ENCODE results near the gene GPX8.
A peak's percentile ranks its signal among the peaks of the same experiment; 100 is the strongest.

GPX8 gene

GRCh38 chr5:55173687-55174230 lies 13.8 kb downstream of the GPX8 start:
- peaks cover 69% of the 10 kb centered on the region for H3K27me3 Mint-ChIP-seq (ENCODE audit: low read depth)
- no peak overlapping the region for H3K27ac Mint-ChIP-seq
- H3K4me1 Mint-ChIP-seq: peaks cover 36% of the 10 kb centered on the region
- no peaks in the 10 kb centered on the region for H3K36me3 Mint-ChIP-seq (ENCODE audit: low read depth)
- H3K4me3 Mint-ChIP-seq: peak overlapping the region; percentile 81 to 83 (median 81)
- H3K9me3 Mint-ChIP-seq: no peaks in the 10 kb centered on the region
- TF ChIP-seq, protein P1, sequence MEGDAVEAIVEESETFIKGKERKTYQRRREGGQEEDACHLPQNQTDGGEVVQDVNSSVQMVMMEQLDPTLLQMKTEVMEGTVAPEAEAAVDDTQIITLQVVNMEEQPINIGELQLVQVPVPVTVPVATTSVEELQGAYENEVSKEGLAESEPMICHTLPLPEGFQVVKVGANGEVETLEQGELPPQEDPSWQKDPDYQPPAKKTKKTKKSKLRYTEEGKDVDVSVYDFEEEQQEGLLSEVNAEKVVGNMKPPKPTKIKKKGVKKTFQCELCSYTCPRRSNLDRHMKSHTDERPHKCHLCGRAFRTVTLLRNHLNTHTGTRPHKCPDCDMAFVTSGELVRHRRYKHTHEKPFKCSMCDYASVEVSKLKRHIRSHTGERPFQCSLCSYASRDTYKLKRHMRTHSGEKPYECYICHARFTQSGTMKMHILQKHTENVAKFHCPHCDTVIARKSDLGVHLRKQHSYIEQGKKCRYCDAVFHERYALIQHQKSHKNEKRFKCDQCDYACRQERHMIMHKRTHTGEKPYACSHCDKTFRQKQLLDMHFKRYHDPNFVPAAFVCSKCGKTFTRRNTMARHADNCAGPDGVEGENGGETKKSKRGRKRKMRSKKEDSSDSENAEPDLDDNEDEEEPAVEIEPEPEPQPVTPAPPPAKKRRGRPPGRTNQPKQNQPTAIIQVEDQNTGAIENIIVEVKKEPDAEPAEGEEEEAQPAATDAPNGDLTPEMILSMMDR (IDR thresholded peaks at IDR 0.05; ENCODE audit: unreplicated experiment in 3 of 3): no peak

DNA sequence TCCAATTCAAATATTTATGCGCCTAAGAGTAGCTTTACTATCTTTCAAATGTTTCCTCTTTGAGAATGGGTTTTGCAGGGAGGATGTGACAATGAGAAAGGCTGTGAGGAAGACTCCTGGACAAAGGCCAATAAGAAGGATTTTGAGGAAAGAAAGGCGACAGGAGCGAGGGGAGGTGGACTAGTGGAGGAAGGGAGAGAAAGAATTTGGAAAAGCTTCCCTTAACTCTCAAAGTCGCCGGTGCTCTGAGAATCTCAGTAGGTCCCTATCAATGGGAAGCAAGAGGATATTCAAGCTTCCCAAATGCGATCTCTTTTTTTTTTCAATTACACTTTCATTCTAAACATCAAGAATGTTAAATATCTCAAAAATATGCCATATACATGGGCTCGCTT lies 15.8 kb downstream of the GPX8 start:
- peak overlapping the region; percentile 53 to 69 (median 57) for H3K4me3 Mint-ChIP-seq
- peaks cover 36% of the 10 kb centered on the region for H3K4me1 Mint-ChIP-seq
- H3K27me3 Mint-ChIP-seq (ENCODE audit: low read depth): peaks cover 89% of the 10 kb centered on the region
- no peaks in the 10 kb centered on the region for H3K36me3 Mint-ChIP-seq (ENCODE audit: low read depth)
- H3K9me3 Mint-ChIP-seq: no peaks in the 10 kb centered on the region
- TF ChIP-seq, protein P1 (IDR thresholded peaks at IDR 0.05; ENCODE audit: unreplicated experiment in 3 of 3): no peak
- H3K27ac Mint-ChIP-seq: no peak overlapping the region

GRCh38 chr5:55176176-55176818 lies 16.3 kb downstream of the GPX8 start:
- Mint-ChIP-seq H3K36me3 (ENCODE audit: low read depth) (no peaks in the 10 kb centered on the region), H3K4me3 (peak overlapping the region; percentile 48 to 57 (median 53)), H3K27me3 (ENCODE audit: low read depth) (peaks cover 94% of the 10 kb centered on the region), H3K9me3 (no peaks in the 10 kb centered on the region), H3K27ac (no peak overlapping the region), H3K4me1 (peaks cover 36% of the 10 kb centered on the region)
- TF ChIP-seq, protein P1 (IDR thresholded peaks at IDR 0.05; ENCODE audit: unreplicated experiment in 3 of 3): peak in 2 of 3 experiments; percentile 25 to 29

DNA sequence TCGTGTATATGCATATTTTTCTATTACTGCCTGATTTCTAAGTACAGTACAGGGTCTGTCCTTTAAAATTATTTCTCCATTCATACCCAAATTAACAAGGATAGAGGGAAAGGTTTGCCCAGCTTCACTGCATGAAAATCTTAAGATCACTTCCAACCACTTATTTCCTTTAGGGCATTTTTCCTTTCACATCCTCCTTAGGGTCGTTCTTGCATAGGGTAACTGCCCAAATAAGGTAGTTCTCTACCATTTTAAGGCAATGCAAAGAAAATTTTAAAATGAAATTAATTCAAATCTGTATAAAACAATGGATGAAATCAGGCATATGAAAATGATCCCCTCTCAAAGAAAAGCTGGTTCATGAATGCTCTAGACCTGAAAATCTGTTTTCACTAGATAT lies 17.1 kb downstream of the GPX8 start:
- Mint-ChIP-seq H3K27ac (no peak overlapping the region), H3K36me3 (ENCODE audit: low read depth) (no peaks in the 10 kb centered on the region), H3K27me3 (ENCODE audit: low read depth) (peaks cover 97% of the 10 kb centered on the region), H3K9me3 (no peaks in the 10 kb centered on the region), H3K4me1 (peaks cover 35% of the 10 kb centered on the region), H3K4me3 (peak overlapping the region; percentile 38 to 57 (median 53))
- TF ChIP-seq, protein P1 (IDR thresholded peaks at IDR 0.05; ENCODE audit: unreplicated experiment in 3 of 3): no peak

DNA sequence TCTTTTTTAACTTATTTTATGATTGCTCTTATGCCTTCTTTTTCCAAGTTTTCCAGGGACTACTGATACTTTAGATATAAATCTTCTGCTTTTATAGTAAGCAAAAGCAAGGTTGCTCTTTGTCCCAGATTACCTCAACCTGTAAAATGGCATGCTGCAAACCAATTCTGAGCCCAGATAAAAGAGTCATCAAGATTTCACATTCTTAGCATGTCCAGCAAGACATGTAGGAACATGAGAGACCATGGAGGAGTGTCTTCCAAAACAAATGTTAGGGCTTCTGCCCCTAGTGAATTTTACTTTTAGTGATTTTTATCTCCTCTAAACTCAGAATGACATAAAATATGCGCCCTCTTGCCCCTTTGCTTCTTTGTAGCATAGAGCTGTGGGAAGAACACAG lies 20.0 kb downstream of the GPX8 start:
- no peak overlapping the region for H3K4me3 Mint-ChIP-seq
- no peaks in the 10 kb centered on the region for H3K9me3 Mint-ChIP-seq
- TF ChIP-seq, protein P1 (IDR thresholded peaks at IDR 0.05; ENCODE audit: unreplicated experiment in 3 of 3): no peak
- H3K36me3 Mint-ChIP-seq (ENCODE audit: low read depth): no peaks in the 10 kb centered on the region
- H3K4me1 Mint-ChIP-seq: peaks cover 18% of the 10 kb centered on the region
- no peak overlapping the region for H3K27ac Mint-ChIP-seq
- H3K27me3 Mint-ChIP-seq (ENCODE audit: low read depth): peaks cover 80% of the 10 kb centered on the region

- Mint-ChIP-seq H3K4me1 (no peaks in the 10 kb centered on the region), H3K9me3 (no peaks in the 10 kb centered on the region), H3K27me3 (ENCODE audit: low read depth) (peaks cover 57% of the 10 kb centered on the region), H3K36me3 (ENCODE audit: low read depth) (no peaks in the 10 kb centered on the region), H3K27ac (no peak overlapping the region), H3K4me3 (no peak overlapping the region)
- TF ChIP-seq, protein P1 (IDR thresholded peaks at IDR 0.05; ENCODE audit: unreplicated experiment in 3 of 3): peak in 1 of 3 experiments; percentile 15
These were observed 27.4 kb downstream of the GPX8 start for GRCh38 chr5:55187370-55187769.

Measured in nephron (organoid).